Urinary bladder (tissue), 4 donors: ENCODE measurements around the gene PGA3. TPM values are rescaled to one million over a fixed set of nuclear protein-coding genes. Genes with fewer than 3 reads are reported as not detected.
"Not testable (repeated sequence)": the region's sequence is repeated elsewhere in the genome, so short reads cannot be mapped to it uniquely, and the experiment has no call there.

Experiments used
- DNase-seq: peaks from one replicate; pipeline ENCODE4 v3.0.0-alpha.2; 2015; ENCODE audit errors: extremely low spot score
- H3K27ac ChIP-seq: one replicate; pipeline ENCODE4 v1.5.1; 2013; ENCODE audit warnings: low read depth, mild to moderate bottlenecking, moderate library complexity
- H3K36me3 ChIP-seq: one replicate; pipeline ENCODE4 v1.6.1; 2013; ENCODE audit warnings: mild to moderate bottlenecking, moderate library complexity; ENCODE audit not compliant: insufficient read depth
- H3K4me1 ChIP-seq: one replicate; pipeline ENCODE4 v1.6.1; 2013; ENCODE audit warnings: mild to moderate bottlenecking, moderate library complexity; ENCODE audit not compliant: insufficient read depth
- H3K4me3 ChIP-seq: one replicate; pipeline ENCODE4 v1.5.1; 2013; ENCODE audit warnings: low read depth, low read length
- WGBS: extraction: QIAGEN DNeasy Blood & Tissue Kit; methylation state at CpG from one replicate; pipeline ENCODE4 v1.1.7; 2013; 5-methylcytosine and 5-hydroxymethylcytosine counted together
- polyA plus RNA-seq: library from polyadenylated mRNA; stranded (reverse); fragments of 200-250 nt; gene quantifications from one replicate; pipeline ENCODE4 v1.2.3, GENCODE V29; 2013
- total RNA-seq: library from RNA; depleted of rRNA; stranded (reverse); fragments of >200 nt; gene quantifications from one replicate; pipeline ENCODE4 v1.2.3, GENCODE V29; 2014
- donor health status: healthy with polysubstance abuse.
- donor health status: healthy.

The PGA3 gene
- total and polyA plus RNA-seq, 2 donors, result 0.60 to 1.3 TPM

- H3K4me3 ChIP-seq, H3K27ac ChIP-seq, H3K4me1 ChIP-seq, H3K36me3 ChIP-seq, DNase-seq: not testable (repeated sequence)
- WGBS, result 55% methylated on average over 14 of the region's 14 CpGs
Measured at GRCh38 chr11:61204502-61205059, 1.3 kb downstream of the PGA3 start.

- DNase-seq, H3K4me3 ChIP-seq, H3K27ac ChIP-seq, H3K4me1 ChIP-seq, H3K36me3 ChIP-seq: not testable (repeated sequence)
- no CpG with 5 or more reads among the region's 9 CpGs for WGBS
Measured at GRCh38 chr11:61207636-61208310, 4.5 kb downstream of the PGA3 start.

GRCh38 chr11:61210629-61211028 is 7.3 kb downstream of the PGA3 start:
- H3K36me3 ChIP-seq, H3K4me1 ChIP-seq, H3K27ac ChIP-seq, H3K4me3 ChIP-seq, DNase-seq: not testable (repeated sequence)
- WGBS, result no CpG with 5 or more reads among the region's 6 CpGs

- not testable (repeated sequence) for DNase-seq, H3K4me3 ChIP-seq, H3K4me1 ChIP-seq, H3K36me3 ChIP-seq, H3K27ac ChIP-seq
- 70% methylated on average over 7 of the region's 10 CpGs for WGBS
Measured at GRCh38 chr11:61211327-61211952, 8.1 kb downstream of the PGA3 start.

GRCh38 chr11:61212202-61212601 is 8.9 kb downstream of the PGA3 start:
- not testable (repeated sequence) for H3K36me3 ChIP-seq, H3K4me1 ChIP-seq, H3K4me3 ChIP-seq, H3K27ac ChIP-seq, DNase-seq
- WGBS, result no CpG with 5 or more reads among the region's 15 CpGs

GRCh38 chr11:61213711-61214324 is 10.5 kb downstream of the PGA3 start:
- not testable (repeated sequence) for H3K27ac ChIP-seq, H3K36me3 ChIP-seq, DNase-seq, H3K4me1 ChIP-seq, H3K4me3 ChIP-seq
- WGBS, result no CpG with 5 or more reads among the region's 3 CpGs

- not testable (repeated sequence) for DNase-seq, H3K36me3 ChIP-seq, H3K4me1 ChIP-seq, H3K27ac ChIP-seq, H3K4me3 ChIP-seq
- no CpG with 5 or more reads among the region's 4 CpGs for WGBS
Measured at GRCh38 chr11:61218306-61218705, 15.0 kb downstream of the PGA3 start.

- H3K4me1 ChIP-seq, DNase-seq, H3K36me3 ChIP-seq, H3K27ac ChIP-seq, H3K4me3 ChIP-seq: not testable (repeated sequence)
- 90% methylated on average over 5 of the region's 5 CpGs for WGBS
Measured at GRCh38 chr11:61219016-61219415, 15.7 kb downstream of the PGA3 start.

- WGBS, result no CpG with 5 or more reads among the region's 8 CpGs
- not testable (repeated sequence) for H3K4me3 ChIP-seq, H3K36me3 ChIP-seq, H3K4me1 ChIP-seq, DNase-seq, H3K27ac ChIP-seq
Measured at GRCh38 chr11:61222047-61222446, 18.7 kb downstream of the PGA3 start, which contains the start of gene PGA4. Gene PGA4, plus strand, starts transcription at chr11:61222347. Its CDS starts 54 bp downstream, at chr11:61222401.

GRCh38 chr11:61222692-61223091 is 19.4 kb downstream of the PGA3 start:
- H3K36me3 ChIP-seq, H3K4me1 ChIP-seq, H3K27ac ChIP-seq, DNase-seq, H3K4me3 ChIP-seq: not testable (repeated sequence)
- WGBS, result no CpG with 5 or more reads among the region's 5 CpGs

- not testable (repeated sequence) for H3K27ac ChIP-seq, H3K4me3 ChIP-seq, DNase-seq, H3K36me3 ChIP-seq, H3K4me1 ChIP-seq
- no CpG with 5 or more reads among the region's 10 CpGs for WGBS
Measured at GRCh38 chr11:61226457-61227137, 23.3 kb downstream of the PGA3 start.

GRCh38 chr11:61229458-61229857 is 26.1 kb downstream of the PGA3 start:
- no CpG with 5 or more reads among the region's 6 CpGs for WGBS
- H3K4me1 ChIP-seq, DNase-seq, H3K4me3 ChIP-seq, H3K27ac ChIP-seq, H3K36me3 ChIP-seq: not testable (repeated sequence)

GRCh38 chr11:61231033-61231432 is 27.7 kb downstream of the PGA3 start:
- no CpG with 5 or more reads among the region's 15 CpGs for WGBS
- DNase-seq, result not testable (repeated sequence)

More at GRCh38 chr11:61231033-61231432, 27.7 kb downstream of the PGA3 start:
- H3K4me3 ChIP-seq, H3K27ac ChIP-seq, H3K36me3 ChIP-seq, H3K4me1 ChIP-seq: not testable (repeated sequence)
